GM18519 (cell line): ENCODE data around the gene PPP2R3A.

Source experiments
- ATAC-seq: cut with Tn5 transposase; IDR thresholded peaks from one replicate; pipeline ENCODE4 v1.9.1; 2021; ENCODE audit warnings: mild to moderate bottlenecking, moderate library complexity; ENCODE audit not compliant: unreplicated experiment, low FRiP score

The PPP2R3A gene

DNA sequence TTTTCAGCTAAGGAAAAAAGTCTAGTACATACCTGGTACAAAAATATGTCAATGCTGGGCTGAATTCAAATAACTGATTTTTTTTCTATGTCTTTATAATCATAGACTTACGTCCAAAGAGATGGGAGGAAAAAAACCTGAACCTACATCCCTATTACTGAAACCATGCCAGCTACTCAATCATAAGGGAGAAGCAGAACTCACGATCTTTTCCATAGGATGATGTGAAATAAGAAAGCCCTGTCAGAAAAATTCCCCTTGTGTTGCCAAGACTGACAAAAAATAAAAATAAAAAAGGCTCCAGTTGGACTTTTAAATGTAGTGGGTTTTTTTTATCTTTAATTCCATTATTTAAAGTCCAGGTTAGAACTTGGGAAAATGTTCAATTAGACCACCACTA lies 227.3 kb downstream of the PPP2R3A start:
- no peak for ATAC-seq

- no peak for ATAC-seq
These were observed 227.9 kb downstream of the PPP2R3A start for GRCh38 chr3:136193278-136194054.

GRCh38 chr3:136194409-136195257 lies 229.1 kb downstream of the PPP2R3A start:
- no peak for ATAC-seq

GRCh38 chr3:136195258-136196063 lies 229.9 kb downstream of the PPP2R3A start:
- ATAC-seq = peak; percentile 14

- ATAC-seq = peak; percentile 16
These were observed 230.5 kb downstream of the PPP2R3A start, which contains the start of gene MSL2 for GRCh38 chr3:136196064-136196400. Gene MSL2 (minus strand): TSS chr3:136196335. CDS start chr3:136195113, 1,222 bp downstream.

GRCh38 chr3:136196401-136197158 lies 231.1 kb downstream of the PPP2R3A start:
- peak; percentile 62 for ATAC-seq

GRCh38 chr3:136197159-136197793 lies 231.7 kb downstream of the PPP2R3A start:
- no peak for ATAC-seq
